GM12878 (cell line): Measurements from ENCODE around the gene MYO3B.

Experiments used
- CTCF ChIP-seq, 3 experiments: IDR thresholded peaks in 2 of 3; conservative IDR thresholded peaks in 1 of 3; 2 replicates each; pipeline ENCODE4 v1.5.1; 2011; ENCODE audit warnings: low read depth in 3 of 3, low read length in 3 of 3, mild to moderate bottlenecking in 3 of 3, control low read depth in 2 of 3, moderate library complexity in 2 of 3, inconsistent platforms in 1 of 3, mixed read lengths in 1 of 3; ENCODE audit not compliant: control insufficient read depth in 2 of 3, insufficient read depth in 1 of 3; ENCODE audit errors: extremely low read depth in 1 of 3
- EP300 ChIP-seq, 2 experiments: fragments of 150-350 bp in 1 of 2; IDR thresholded peaks; 2 replicates each; pipeline ENCODE4 v1.6.1; 2011 to 2012; ENCODE audit warnings: low read depth in 2 of 2, low read length in 2 of 2, borderline replicate concordance in 1 of 2, improper control_type of control experiment in 1 of 2, inconsistent platforms in 1 of 2; ENCODE audit not compliant: control insufficient read depth in 1 of 2
- EZH2 ChIP-seq: IDR thresholded peaks from 2 replicates; pipeline ENCODE4 v1.6.1; 2012; ENCODE audit warnings: low read depth, mild to moderate bottlenecking, control low read depth, inconsistent platforms, low read length, borderline replicate concordance; ENCODE audit not compliant: control insufficient read depth
- HCFC1 ChIP-seq: fragments of 150-350 bp; IDR thresholded peaks from 2 replicates; pipeline ENCODE4 v1.6.1; 2014; ENCODE audit warnings: low read length
- NR2C2 ChIP-seq: IDR thresholded peaks from 2 replicates; pipeline ENCODE4 v1.6.1; 2011; ENCODE audit warnings: borderline replicate concordance, low read depth; ENCODE audit not compliant: control insufficient read depth, insufficient read length
- PAX5 ChIP-seq: IDR thresholded peaks from 2 replicates; pipeline ENCODE4 v1.6.1; 2011; ENCODE audit warnings: low read depth, low read length, borderline replicate concordance
- PBX3 ChIP-seq: IDR thresholded peaks from 2 replicates; pipeline ENCODE4 v1.6.1; 2011; ENCODE audit warnings: mild to moderate bottlenecking, low read depth, low read length, moderate library complexity; ENCODE audit not compliant: insufficient replicate concordance
- POLR2A ChIP-seq: IDR thresholded peaks from 2 replicates; pipeline ENCODE4 v1.6.1; 2011; ENCODE audit warnings: low read depth, mild to moderate bottlenecking, low read length
- STAT3 ChIP-seq: IDR thresholded peaks from 2 replicates; pipeline ENCODE4 v1.6.1; 2011; ENCODE audit warnings: low read depth, low read length, improper control_type of control experiment
- ZNF384 ChIP-seq: IDR thresholded peaks from 2 replicates; pipeline ENCODE4 v1.6.1; 2012; ENCODE audit warnings: low read depth, mild to moderate bottlenecking, low read length, improper control_type of control experiment, borderline replicate concordance

DNA sequence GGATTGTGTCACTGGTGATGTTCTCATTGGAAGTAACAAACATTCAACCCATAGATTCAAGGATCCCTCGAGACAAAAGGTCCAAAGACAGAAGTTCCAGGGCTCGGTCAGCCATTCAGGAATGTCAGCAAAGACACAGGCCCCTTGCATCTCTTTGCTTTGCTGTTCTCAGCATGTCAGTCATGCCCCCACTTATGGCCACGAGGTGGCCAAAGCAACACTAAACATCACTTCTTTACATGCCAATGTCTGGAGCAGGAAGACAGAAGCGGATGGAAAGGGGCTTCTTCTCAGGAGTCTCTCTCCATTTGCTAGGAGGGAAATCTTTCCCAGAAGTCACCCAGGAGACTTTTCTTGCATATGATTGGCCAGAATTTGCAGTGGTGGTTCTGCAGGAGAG is 345.6 kb downstream of the MYO3B start:
- no peak for TF ChIP-seq POLR2A
- no peak for TF ChIP-seq STAT3
- no peak for TF ChIP-seq PBX3
- no peak for TF ChIP-seq EZH2
- no peak for TF ChIP-seq ZNF384
- no peak for TF ChIP-seq NR2C2
- no peak for TF ChIP-seq PAX5
- TF ChIP-seq CTCF (IDR thresholded peaks at IDR 0.05 in 2 of 3, conservative IDR thresholded peaks at IDR 0.05 in 1 of 3; ENCODE audit: control insufficient read depth in 2 of 3, extremely low read depth in 1 of 3, insufficient read depth in 1 of 3, low read depth in 3 of 3, low read length in 3 of 3), result 0 out of 6 replicates have a peak, but pooled peaks of 1 of the 3 experiments have one; percentile 8
- no peak for TF ChIP-seq HCFC1
- TF ChIP-seq EP300 (IDR thresholded peaks at IDR 0.05; ENCODE audit: borderline replicate concordance in 1 of 2, control insufficient read depth in 1 of 2, low read depth in 2 of 2, low read length in 2 of 2), result no peak
